Neural cell (in vitro differentiated cells): ENCODE data around the gene PCLO.

ENCODE experiments used
- EP300 ChIP-seq: fragments of 450-650 bp; conservative IDR thresholded peaks from 2 replicates; pipeline ENCODE4 v1.6.1; 2014; ENCODE audit warnings: antibody characterized with exemption, mild to moderate bottlenecking, moderate library complexity; ENCODE audit not compliant: poor library complexity, severe bottlenecking
- TF ChIP-seq, protein P1 (sequence below): fragments of 450-650 bp; IDR thresholded peaks from 2 replicates; pipeline ENCODE4 v1.5.1; 2014; ENCODE audit warnings: antibody characterized with exemption, mild to moderate bottlenecking, moderate library complexity; ENCODE audit not compliant: poor library complexity, severe bottlenecking

DNA sequence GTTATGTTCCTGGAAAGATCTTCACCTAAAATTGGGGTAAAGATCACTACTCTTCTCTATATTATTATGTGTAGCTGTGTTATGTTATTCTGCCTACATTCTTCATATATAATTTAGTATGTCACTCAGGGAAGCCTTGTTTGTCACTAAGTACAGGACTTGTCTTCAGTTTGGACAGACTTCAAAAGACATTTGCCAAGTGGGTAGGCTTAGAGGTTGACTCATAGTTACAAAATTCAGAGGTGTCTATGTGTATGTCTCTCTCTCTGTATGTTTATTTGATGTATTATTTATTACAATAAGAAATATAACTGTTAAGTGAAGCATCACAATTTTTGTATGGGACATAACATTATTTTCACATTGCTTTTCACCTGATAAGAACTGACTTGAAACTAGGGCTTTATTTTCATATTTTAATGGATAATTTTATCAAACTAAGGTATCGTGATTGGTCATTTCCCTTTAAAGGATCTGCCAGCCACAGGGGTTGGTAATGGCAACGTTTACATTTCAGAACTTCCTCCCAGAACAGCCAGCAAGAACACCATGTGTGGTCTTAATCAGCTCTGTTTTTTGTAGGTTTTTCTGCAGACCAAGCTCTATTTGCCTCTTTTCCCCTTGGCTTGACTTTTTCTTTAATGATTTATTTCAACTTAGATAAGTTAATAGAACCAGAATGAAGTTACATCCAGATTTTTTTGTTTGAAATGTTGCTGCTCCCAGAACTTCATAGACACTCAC is 457.0 kb downstream of the PCLO start:
- TF ChIP-seq, protein P1, sequence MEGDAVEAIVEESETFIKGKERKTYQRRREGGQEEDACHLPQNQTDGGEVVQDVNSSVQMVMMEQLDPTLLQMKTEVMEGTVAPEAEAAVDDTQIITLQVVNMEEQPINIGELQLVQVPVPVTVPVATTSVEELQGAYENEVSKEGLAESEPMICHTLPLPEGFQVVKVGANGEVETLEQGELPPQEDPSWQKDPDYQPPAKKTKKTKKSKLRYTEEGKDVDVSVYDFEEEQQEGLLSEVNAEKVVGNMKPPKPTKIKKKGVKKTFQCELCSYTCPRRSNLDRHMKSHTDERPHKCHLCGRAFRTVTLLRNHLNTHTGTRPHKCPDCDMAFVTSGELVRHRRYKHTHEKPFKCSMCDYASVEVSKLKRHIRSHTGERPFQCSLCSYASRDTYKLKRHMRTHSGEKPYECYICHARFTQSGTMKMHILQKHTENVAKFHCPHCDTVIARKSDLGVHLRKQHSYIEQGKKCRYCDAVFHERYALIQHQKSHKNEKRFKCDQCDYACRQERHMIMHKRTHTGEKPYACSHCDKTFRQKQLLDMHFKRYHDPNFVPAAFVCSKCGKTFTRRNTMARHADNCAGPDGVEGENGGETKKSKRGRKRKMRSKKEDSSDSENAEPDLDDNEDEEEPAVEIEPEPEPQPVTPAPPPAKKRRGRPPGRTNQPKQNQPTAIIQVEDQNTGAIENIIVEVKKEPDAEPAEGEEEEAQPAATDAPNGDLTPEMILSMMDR = no peak
- no peak for TF ChIP-seq EP300
